Measurements from ENCODE around the gene KLHL29. TPM values are rescaled to one million over a fixed set of nuclear protein-coding genes. Genes with fewer than 3 reads are reported as not detected.

The KLHL29 gene
- total and polyA plus RNA-seq, 10 of the 15 experiments (the other 5 are each of a cell fraction or from before 2014, with no cell fraction given): 1.4 to 19.5 (median 6.1) TPM

DNA sequence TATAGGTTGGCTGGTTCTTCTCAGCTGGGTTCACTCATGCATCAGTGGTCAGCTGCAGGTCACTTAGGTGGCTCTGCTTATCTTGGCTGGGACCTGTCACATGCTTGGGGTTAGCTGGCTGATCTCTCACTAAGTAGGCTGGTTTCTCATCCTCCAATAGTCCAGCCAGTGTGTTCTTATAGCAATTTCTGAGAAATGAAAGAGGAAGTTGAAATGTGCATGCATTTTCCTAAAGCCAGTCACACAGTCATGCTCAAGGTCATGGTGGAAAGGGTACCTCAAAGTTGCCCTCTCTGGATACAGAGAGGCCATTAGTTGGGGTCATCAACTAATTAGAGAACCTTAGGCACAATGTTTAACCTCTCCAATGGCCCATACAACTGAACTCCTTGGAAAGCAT, 64.4 kb downstream of the KLHL29 start (continued):
- TF ChIP-seq, protein P1, sequence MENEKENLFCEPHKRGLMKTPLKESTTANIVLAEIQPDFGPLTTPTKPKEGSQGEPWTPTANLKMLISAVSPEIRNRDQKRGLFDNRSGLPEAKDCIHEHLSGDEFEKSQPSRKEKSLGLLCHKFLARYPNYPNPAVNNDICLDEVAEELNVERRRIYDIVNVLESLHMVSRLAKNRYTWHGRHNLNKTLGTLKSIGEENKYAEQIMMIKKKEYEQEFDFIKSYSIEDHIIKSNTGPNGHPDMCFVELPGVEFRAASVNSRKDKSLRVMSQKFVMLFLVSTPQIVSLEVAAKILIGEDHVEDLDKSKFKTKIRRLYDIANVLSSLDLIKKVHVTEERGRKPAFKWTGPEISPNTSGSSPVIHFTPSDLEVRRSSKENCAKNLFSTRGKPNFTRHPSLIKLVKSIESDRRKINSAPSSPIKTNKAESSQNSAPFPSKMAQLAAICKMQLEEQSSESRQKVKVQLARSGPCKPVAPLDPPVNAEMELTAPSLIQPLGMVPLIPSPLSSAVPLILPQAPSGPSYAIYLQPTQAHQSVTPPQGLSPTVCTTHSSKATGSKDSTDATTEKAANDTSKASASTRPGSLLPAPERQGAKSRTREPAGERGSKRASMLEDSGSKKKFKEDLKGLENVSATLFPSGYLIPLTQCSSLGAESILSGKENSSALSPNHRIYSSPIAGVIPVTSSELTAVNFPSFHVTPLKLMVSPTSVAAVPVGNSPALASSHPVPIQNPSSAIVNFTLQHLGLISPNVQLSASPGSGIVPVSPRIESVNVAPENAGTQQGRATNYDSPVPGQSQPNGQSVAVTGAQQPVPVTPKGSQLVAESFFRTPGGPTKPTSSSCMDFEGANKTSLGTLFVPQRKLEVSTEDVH (IDR thresholded peaks at IDR 0.05; ENCODE audit: low read depth, partially characterized antibody): no peak
- no peak for TF ChIP-seq CBX3 (IDR thresholded peaks at IDR 0.05; ENCODE audit: borderline replicate concordance, low read depth)
- TF ChIP-seq, protein P2, sequence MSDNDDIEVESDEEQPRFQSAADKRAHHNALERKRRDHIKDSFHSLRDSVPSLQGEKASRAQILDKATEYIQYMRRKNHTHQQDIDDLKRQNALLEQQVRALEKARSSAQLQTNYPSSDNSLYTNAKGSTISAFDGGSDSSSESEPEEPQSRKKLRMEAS (IDR thresholded peaks at IDR 0.05; ENCODE audit: low read depth, low read length): no peak; the same call in 1 of the 2 replicates
- no peak for TF ChIP-seq TARDBP (IDR thresholded peaks at IDR 0.05; ENCODE audit: borderline replicate concordance)
- no peak for TF ChIP-seq SMC3 (IDR thresholded peaks at IDR 0.05; ENCODE audit: borderline replicate concordance, low read length)
- no peak for TF ChIP-seq PAX8 (IDR thresholded peaks at IDR 0.05)
- no peak for TF ChIP-seq NRF1 (conservative IDR thresholded peaks at IDR 0.05; ENCODE audit: low read depth, low read length)
- no peak for TF ChIP-seq CREB1 (IDR thresholded peaks at IDR 0.05; ENCODE audit: low read depth)
- TF ChIP-seq CREM (IDR thresholded peaks at IDR 0.05; ENCODE audit: low read depth): no peak
- TF ChIP-seq, protein P3, sequence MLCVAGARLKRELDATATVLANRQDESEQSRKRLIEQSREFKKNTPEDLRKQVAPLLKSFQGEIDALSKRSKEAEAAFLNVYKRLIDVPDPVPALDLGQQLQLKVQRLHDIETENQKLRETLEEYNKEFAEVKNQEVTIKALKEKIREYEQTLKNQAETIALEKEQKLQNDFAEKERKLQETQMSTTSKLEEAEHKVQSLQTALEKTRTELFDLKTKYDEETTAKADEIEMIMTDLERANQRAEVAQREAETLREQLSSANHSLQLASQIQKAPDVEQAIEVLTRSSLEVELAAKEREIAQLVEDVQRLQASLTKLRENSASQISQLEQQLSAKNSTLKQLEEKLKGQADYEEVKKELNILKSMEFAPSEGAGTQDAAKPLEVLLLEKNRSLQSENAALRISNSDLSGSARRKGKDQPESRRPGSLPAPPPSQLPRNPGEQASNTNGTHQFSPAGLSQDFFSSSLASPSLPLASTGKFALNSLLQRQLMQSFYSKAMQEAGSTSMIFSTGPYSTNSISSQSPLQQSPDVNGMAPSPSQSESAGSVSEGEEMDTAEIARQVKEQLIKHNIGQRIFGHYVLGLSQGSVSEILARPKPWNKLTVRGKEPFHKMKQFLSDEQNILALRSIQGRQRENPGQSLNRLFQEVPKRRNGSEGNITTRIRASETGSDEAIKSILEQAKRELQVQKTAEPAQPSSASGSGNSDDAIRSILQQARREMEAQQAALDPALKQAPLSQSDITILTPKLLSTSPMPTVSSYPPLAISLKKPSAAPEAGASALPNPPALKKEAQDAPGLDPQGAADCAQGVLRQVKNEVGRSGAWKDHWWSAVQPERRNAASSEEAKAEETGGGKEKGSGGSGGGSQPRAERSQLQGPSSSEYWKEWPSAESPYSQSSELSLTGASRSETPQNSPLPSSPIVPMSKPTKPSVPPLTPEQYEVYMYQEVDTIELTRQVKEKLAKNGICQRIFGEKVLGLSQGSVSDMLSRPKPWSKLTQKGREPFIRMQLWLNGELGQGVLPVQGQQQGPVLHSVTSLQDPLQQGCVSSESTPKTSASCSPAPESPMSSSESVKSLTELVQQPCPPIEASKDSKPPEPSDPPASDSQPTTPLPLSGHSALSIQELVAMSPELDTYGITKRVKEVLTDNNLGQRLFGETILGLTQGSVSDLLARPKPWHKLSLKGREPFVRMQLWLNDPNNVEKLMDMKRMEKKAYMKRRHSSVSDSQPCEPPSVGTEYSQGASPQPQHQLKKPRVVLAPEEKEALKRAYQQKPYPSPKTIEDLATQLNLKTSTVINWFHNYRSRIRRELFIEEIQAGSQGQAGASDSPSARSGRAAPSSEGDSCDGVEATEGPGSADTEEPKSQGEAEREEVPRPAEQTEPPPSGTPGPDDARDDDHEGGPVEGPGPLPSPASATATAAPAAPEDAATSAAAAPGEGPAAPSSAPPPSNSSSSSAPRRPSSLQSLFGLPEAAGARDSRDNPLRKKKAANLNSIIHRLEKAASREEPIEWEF (IDR thresholded peaks at IDR 0.05; ENCODE audit: insufficient replicate concordance, low read depth, low read length): no peak
- TF ChIP-seq IRF4 (IDR thresholded peaks at IDR 0.05; ENCODE audit: low read depth, low read length): 0 out of 2 replicates have a peak, but pooled peaks have one; percentile 10
- TF ChIP-seq, protein P4, sequence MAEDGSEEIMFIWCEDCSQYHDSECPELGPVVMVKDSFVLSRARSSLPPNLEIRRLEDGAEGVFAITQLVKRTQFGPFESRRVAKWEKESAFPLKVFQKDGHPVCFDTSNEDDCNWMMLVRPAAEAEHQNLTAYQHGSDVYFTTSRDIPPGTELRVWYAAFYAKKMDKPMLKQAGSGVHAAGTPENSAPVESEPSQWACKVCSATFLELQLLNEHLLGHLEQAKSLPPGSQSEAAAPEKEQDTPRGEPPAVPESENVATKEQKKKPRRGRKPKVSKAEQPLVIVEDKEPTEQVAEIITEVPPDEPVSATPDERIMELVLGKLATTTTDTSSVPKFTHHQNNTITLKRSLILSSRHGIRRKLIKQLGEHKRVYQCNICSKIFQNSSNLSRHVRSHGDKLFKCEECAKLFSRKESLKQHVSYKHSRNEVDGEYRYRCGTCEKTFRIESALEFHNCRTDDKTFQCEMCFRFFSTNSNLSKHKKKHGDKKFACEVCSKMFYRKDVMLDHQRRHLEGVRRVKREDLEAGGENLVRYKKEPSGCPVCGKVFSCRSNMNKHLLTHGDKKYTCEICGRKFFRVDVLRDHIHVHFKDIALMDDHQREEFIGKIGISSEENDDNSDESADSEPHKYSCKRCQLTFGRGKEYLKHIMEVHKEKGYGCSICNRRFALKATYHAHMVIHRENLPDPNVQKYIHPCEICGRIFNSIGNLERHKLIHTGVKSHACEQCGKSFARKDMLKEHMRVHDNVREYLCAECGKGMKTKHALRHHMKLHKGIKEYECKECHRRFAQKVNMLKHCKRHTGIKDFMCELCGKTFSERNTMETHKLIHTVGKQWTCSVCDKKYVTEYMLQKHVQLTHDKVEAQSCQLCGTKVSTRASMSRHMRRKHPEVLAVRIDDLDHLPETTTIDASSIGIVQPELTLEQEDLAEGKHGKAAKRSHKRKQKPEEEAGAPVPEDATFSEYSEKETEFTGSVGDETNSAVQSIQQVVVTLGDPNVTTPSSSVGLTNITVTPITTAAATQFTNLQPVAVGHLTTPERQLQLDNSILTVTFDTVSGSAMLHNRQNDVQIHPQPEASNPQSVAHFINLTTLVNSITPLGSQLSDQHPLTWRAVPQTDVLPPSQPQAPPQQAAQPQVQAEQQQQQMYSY (CRISPR knock-in tag; IDR thresholded peaks at IDR 0.05): no peak
- TF ChIP-seq HDAC6 (IDR thresholded peaks at IDR 0.05; ENCODE audit: unreplicated experiment): no peak
- TF ChIP-seq TCF3 (IDR thresholded peaks at IDR 0.05; ENCODE audit: borderline replicate concordance, insufficient read depth, low read depth, low read length): no peak
- TF ChIP-seq TBL1XR1 (IDR thresholded peaks at IDR 0.05; ENCODE audit: low read depth, low read length): no peak
- no peak for TF ChIP-seq JUNB (IDR thresholded peaks at IDR 0.05)
- TF ChIP-seq BCL11A (IDR thresholded peaks at IDR 0.05; ENCODE audit: low read depth, low read length): peak; percentile 27; the same call in 1 of the 2 replicates
- no peak for TF ChIP-seq EZH2 (IDR thresholded peaks at IDR 0.05; ENCODE audit: borderline replicate concordance, control insufficient read depth, low read depth, low read length)
- TF ChIP-seq, protein P5, sequence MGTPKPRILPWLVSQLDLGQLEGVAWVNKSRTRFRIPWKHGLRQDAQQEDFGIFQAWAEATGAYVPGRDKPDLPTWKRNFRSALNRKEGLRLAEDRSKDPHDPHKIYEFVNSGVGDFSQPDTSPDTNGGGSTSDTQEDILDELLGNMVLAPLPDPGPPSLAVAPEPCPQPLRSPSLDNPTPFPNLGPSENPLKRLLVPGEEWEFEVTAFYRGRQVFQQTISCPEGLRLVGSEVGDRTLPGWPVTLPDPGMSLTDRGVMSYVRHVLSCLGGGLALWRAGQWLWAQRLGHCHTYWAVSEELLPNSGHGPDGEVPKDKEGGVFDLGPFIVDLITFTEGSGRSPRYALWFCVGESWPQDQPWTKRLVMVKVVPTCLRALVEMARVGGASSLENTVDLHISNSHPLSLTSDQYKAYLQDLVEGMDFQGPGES (IDR thresholded peaks at IDR 0.05): no peak
